ENCODE results near the gene NTHL1.
"Not testable (repeated sequence)": the region's sequence is repeated elsewhere in the genome, so short reads cannot be mapped to it uniquely, and the experiment has no call there.

NTHL1 gene

GRCh38 chr16:2027024-2028010, 20.3 kb downstream of the NTHL1 start:
- peak; percentile 65 for DNase-seq

GRCh38 chr16:2026461-2027023, 21.1 kb downstream of the NTHL1 start, which contains the start of gene NHERF2:
Gene NHERF2 (plus strand): TSS chr16:2026902. CDS start chr16:2027006, 104 bp downstream.
- DNase-seq: peak; percentile 66

GRCh38 chr16:2025878-2026460, 21.7 kb downstream of the NTHL1 start:
- DNase-seq: no peak

- no peak for DNase-seq
Measured at GRCh38 chr16:2025251-2025650, 22.4 kb downstream of the NTHL1 start.

GRCh38 chr16:2024032-2024420, 23.6 kb downstream of the NTHL1 start:
- no peak for DNase-seq

GRCh38 chr16:2023092-2024031, 24.3 kb downstream of the NTHL1 start:
- peak; percentile 92 for DNase-seq

- DNase-seq: peak; percentile 68
Measured at GRCh38 chr16:2022723-2023091, 24.9 kb downstream of the NTHL1 start.

- DNase-seq: peak; percentile 52
Measured at GRCh38 chr16:2019921-2020831, 27.5 kb downstream of the NTHL1 start.

- DNase-seq: peak; percentile 49
Measured at GRCh38 chr16:2019518-2019920, 28.1 kb downstream of the NTHL1 start, which contains the start of gene NPW. Gene NPW (plus strand): TSS chr16:2019785.

- no peak for DNase-seq
Measured at GRCh38 chr16:2016407-2016922, 31.2 kb downstream of the NTHL1 start.

GRCh38 chr16:2015947-2016208, 31.8 kb downstream of the NTHL1 start:
- no peak for DNase-seq

GRCh38 chr16:2015117-2015946, 32.3 kb downstream of the NTHL1 start:
- DNase-seq: no peak

GRCh38 chr16:2013527-2013926, 34.1 kb downstream of the NTHL1 start:
- DNase-seq: no peak

GRCh38 chr16:2011726-2012125, 35.9 kb downstream of the NTHL1 start:
- not testable (repeated sequence) for DNase-seq

GRCh38 chr16:2009791-2010510, 37.7 kb downstream of the NTHL1 start, which contains the start of gene ZNF598:
Gene ZNF598 (minus strand): TSS chr16:2009821.
- DNase-seq: peak; percentile 95

GRCh38 chr16:2009164-2009711, 38.4 kb downstream of the NTHL1 start:
- DNase-seq: peak; percentile 64

- DNase-seq: peak; percentile 62
Measured at GRCh38 chr16:2008631-2009163, 38.9 kb downstream of the NTHL1 start.

GRCh38 chr16:2008009-2008526, 39.6 kb downstream of the NTHL1 start:
- peak; percentile 88 for DNase-seq
